K562 (cell line): ENCODE data around the gene RGMA. TPM values are rescaled to one million over a fixed set of nuclear protein-coding genes. Genes with fewer than 3 reads are reported as not detected.

ENCODE experiments used
- ATAC-seq: fragments of 200-7000 bp; cut with Tn5 transposase; 3 replicates; pipeline ENCODE4 v1.9.1; 2020; ENCODE audit warnings: moderate library complexity
- BruUV-seq: library from RNA; stranded (reverse); fragments of 400-500 nt; replicated peaks from 2 replicates; lab custom pipeline; 2021; lab: Mats Ljungman, UMichigan
- CTCF ChIA-PET: fragments of 300-600 bp; formaldehyde crosslinking; extraction: SDS; loops from one replicate; lab custom pipeline; 2021; ENCODE audit warnings: low intra/inter-chr PET ratio; lab: Yijun Ruan, JAX
- POLR2A ChIA-PET: fragments of 300-600, 350-650 bp; sonication (Branson Sonifier 250); formaldehyde crosslinking; extraction: SDS; loops from one replicate; lab custom pipeline; 2021; ENCODE audit warnings: antibody characterized with exemption, inconsistent platforms; lab: Yijun Ruan, JAX
- DNase-seq, 4 experiments: peaks; one replicate each; pipeline versions ENCODE4 v3.0.0 to v3.0.0-alpha.2; 2011 to 2018; ENCODE audit warnings: low spot score in 3 of 4, mixed read lengths in 3 of 4; ENCODE audit errors: extremely low read depth in 1 of 4
- FAIRE-seq: peaks from 2 replicates; lab custom pipeline; 2011; peaks lifted over from hg19 to GRCh38; lab: Jason Lieb, UNC
- H2AFZ ChIP-seq: 2 replicates; pipeline ENCODE4 v1.6.0; 2011; ENCODE audit warnings: low read depth, low read length, control low read depth, inconsistent platforms
- H3K27ac ChIP-seq: fragments of 200-600 bp; 3 replicates; pipeline ENCODE4 v1.8.0; 2011; ENCODE audit warnings: low read depth, mild to moderate bottlenecking, control low read depth, inconsistent platforms, low read length, moderate library complexity, mixed read lengths; ENCODE audit errors: extremely low read depth
- H3K27me3 ChIP-seq, 2 experiments: fragments of 300-600 bp in 1 of 2; 2 replicates in 1 of 2; 3 replicates in 1 of 2; pipeline versions ENCODE4 v1.6.0 to v1.8.0; 2011; ENCODE audit warnings: inconsistent platforms in 2 of 2, low read length in 2 of 2, mild to moderate bottlenecking in 1 of 2, mixed read lengths in 1 of 2, moderate library complexity in 1 of 2; ENCODE audit not compliant: control insufficient read depth in 2 of 2, insufficient read depth in 2 of 2
- H3K36me3 ChIP-seq: fragments of 300-600 bp; 3 replicates; pipeline ENCODE4 v1.8.0; 2011; ENCODE audit warnings: mild to moderate bottlenecking, low read length, inconsistent platforms; ENCODE audit not compliant: control insufficient read depth, insufficient read depth
- H3K4me1 ChIP-seq, 2 experiments: fragments of 200-600 bp in 1 of 2; replicated peaks in 1 of 2; 2 replicates in 1 of 2; 3 replicates in 1 of 2; pipeline versions ENCODE4 v1.5.1 to v1.8.0; 2011; ENCODE audit warnings: inconsistent platforms in 2 of 2, low read length in 2 of 2, mild to moderate bottlenecking in 1 of 2, mixed read lengths in 1 of 2, moderate library complexity in 1 of 2; ENCODE audit not compliant: control insufficient read depth in 2 of 2, insufficient read depth in 2 of 2
- H3K4me2 ChIP-seq: 2 replicates; pipeline ENCODE4 v1.6.1; 2011; ENCODE audit warnings: low read length, control low read depth, inconsistent platforms, mixed read lengths; ENCODE audit not compliant: insufficient read depth
- H3K4me3 ChIP-seq: fragments of 200-600 bp; sonication (generic), shearing (Covaris generic); 2 replicates; pipeline ENCODE4 v1.5.1; 2016; ENCODE audit warnings: control low read depth, inconsistent platforms
- H3K79me2 ChIP-seq: fragments of 200-600 bp; 3 replicates; pipeline ENCODE4 v1.8.0; 2011; ENCODE audit warnings: low read length, inconsistent platforms; ENCODE audit not compliant: control insufficient read depth, insufficient read depth
- H3K9ac ChIP-seq, 2 experiments: 2 replicates each; pipeline versions ENCODE4 v1.6.0 to v1.6.1; 2011; ENCODE audit warnings: low read depth in 2 of 2, low read length in 2 of 2, control low read depth in 1 of 2, inconsistent platforms in 1 of 2, mild to moderate bottlenecking in 1 of 2, mixed read lengths in 1 of 2; ENCODE audit not compliant: insufficient read depth in 1 of 2
- H3K9me1 ChIP-seq: one replicate; pipeline ENCODE4 v1.6.0; 2011; ENCODE audit warnings: inconsistent platforms, mild to moderate bottlenecking, low read length, moderate library complexity; ENCODE audit not compliant: control insufficient read depth, insufficient read depth
- H3K9me3 ChIP-seq: replicated peaks from 2 replicates; pipeline ENCODE4 v1.5.1; 2011; ENCODE audit warnings: low read depth, low read length, inconsistent platforms; ENCODE audit not compliant: control insufficient read depth, insufficient read depth
- H4K20me1 ChIP-seq: replicated peaks from 2 replicates; pipeline ENCODE4 v1.6.1; 2011; ENCODE audit warnings: low read length, inconsistent platforms, mixed read lengths; ENCODE audit not compliant: control insufficient read depth, insufficient read depth
- ETV6 ChIP-seq, 3 experiments: fragments of 150-350 bp in 1 of 3; sonication (generic) in 1 of 3; formaldehyde crosslinking in 1 of 3; IDR thresholded peaks; 2 replicates each; pipeline versions ENCODE4 v1.6.1 to v1.8.0; 2014 to 2022; ENCODE audit warnings: borderline replicate concordance in 2 of 3, low read depth in 2 of 3, antibody characterized with exemption in 1 of 3, low read length in 1 of 3, mild to moderate bottlenecking in 1 of 3, missing genetic modification reagents in 1 of 3
- GATAD2B ChIP-seq: fragments of 450-650 bp; IDR thresholded peaks from 2 replicates; pipeline ENCODE4 v1.6.1; 2017; ENCODE audit warnings: mild to moderate bottlenecking, borderline replicate concordance
- HOXB6 ChIP-seq: fragments of 250-450 bp; sonication (Bioruptor Pico); IDR thresholded peaks from 2 replicates; pipeline ENCODE4 v1.5.1; 2022; ENCODE audit warnings: mild to moderate bottlenecking, borderline replicate concordance
- NCOA2 ChIP-seq, 2 experiments: fragments of 450-650 bp; IDR thresholded peaks; 2 replicates each; pipeline ENCODE4 v1.6.1; 2018; ENCODE audit warnings: mild to moderate bottlenecking in 2 of 2, moderate library complexity in 1 of 2; ENCODE audit not compliant: partially characterized antibody in 2 of 2
- NCOA6 ChIP-seq: fragments of 450-650 bp; IDR thresholded peaks from 2 replicates; pipeline ENCODE4 v1.6.1; 2017; ENCODE audit warnings: mild to moderate bottlenecking
- RHOXF2B ChIP-seq: fragments of 250-450 bp; sonication (Bioruptor Pico); conservative IDR thresholded peaks from 2 replicates; pipeline ENCODE4 v1.5.1; 2021
- SAFB ChIP-seq: fragments of 200-400 bp; formaldehyde crosslinking; IDR thresholded peaks from 2 replicates; pipeline ENCODE4 v1.6.1; 2017; ENCODE audit warnings: low read depth, low read length, borderline replicate concordance
- TBL1XR1 ChIP-seq, 2 experiments: IDR thresholded peaks; 2 replicates each; pipeline ENCODE4 v1.6.1; 2012; ENCODE audit warnings: improper control_type of control experiment in 2 of 2, low read length in 2 of 2, mild to moderate bottlenecking in 1 of 2
- ZNF384 ChIP-seq: IDR thresholded peaks from 2 replicates; pipeline ENCODE4 v1.6.1; 2012; ENCODE audit warnings: low read depth, low read length, improper control_type of control experiment
- ZNF583 ChIP-seq: fragments of 250-450 bp; sonication (Bioruptor Pico); IDR thresholded peaks from 2 replicates; pipeline ENCODE4 v1.4.0; 2020
- WGBS: fragments of 100-300 bp; shearing (Covaris generic); methylation state at CpG from one replicate; pipeline ENCODE4 v1.1.6; 2016; ENCODE audit warnings: low coverage, mixed read lengths; ENCODE audit not compliant: insufficient coverage; ENCODE audit errors: missing lambda C conversion rate; 5-methylcytosine and 5-hydroxymethylcytosine counted together
- in situ Hi-C: fragments of 300-500 bp; cut with MboI; formaldehyde crosslinking; loops from 4 replicates; pipeline ENCODE4 v1.15.0; 2018; ENCODE audit warnings: inconsistent platforms, mixed read lengths
- intact Hi-C: fragments of 100-400 bp; cut with micrococcal nuclease; formaldehyde crosslinking; loops from 2 replicates; pipeline ENCODE4 v1.14.2; 2022
- polyA plus RNA-seq, 8 experiments: library from polyadenylated mRNA; depleted of rRNA in 4 of 8; stranded (reverse) in 5 of 8; unstranded in 3 of 8; fragments of >200 nt; fragmentation: Nextera tagmentation in 2 of 8; fragmentation: Illumina TruSeq in 1 of 8; extraction: Ambion mirVana in 2 of 8; extraction: Trizol in 1 of 8; gene quantifications; 2 replicates each; pipeline versions ENCODE4 v1.2.1 to v1.2.3, GENCODE V29; 2011 to 2014; ENCODE audit warnings: inconsistent platforms in 1 of 8, missing spikeins in 1 of 8
- total RNA-seq, 7 experiments: library from RNA; depleted of rRNA in 6 of 7; stranded (reverse); fragments of >200 nt in 6 of 7; fragmentation: Illumina TruSeq in 2 of 7; extraction: Trizol in 2 of 7; gene quantifications; 2 replicates each; pipeline versions ENCODE4 v1.2.1 to v1.2.3, GENCODE V29; 2011 to 2021; ENCODE audit warnings: low replicate concordance in 1 of 7
- TF ChIP-seq, protein P1 (sequence below): sonication (generic); formaldehyde crosslinking; IDR thresholded peaks from 2 replicates; pipeline ENCODE4 v1.9.0; 2022; ENCODE audit warnings: mild to moderate bottlenecking, missing genetic modification reagents

The RGMA gene
- total and polyA plus RNA-seq, 9 of the 15 experiments (the other 6 are each of a cell fraction or from before 2014, with no cell fraction given), result 0.03 to 0.05 (median 0.03) TPM; not detected in 6

DNA sequence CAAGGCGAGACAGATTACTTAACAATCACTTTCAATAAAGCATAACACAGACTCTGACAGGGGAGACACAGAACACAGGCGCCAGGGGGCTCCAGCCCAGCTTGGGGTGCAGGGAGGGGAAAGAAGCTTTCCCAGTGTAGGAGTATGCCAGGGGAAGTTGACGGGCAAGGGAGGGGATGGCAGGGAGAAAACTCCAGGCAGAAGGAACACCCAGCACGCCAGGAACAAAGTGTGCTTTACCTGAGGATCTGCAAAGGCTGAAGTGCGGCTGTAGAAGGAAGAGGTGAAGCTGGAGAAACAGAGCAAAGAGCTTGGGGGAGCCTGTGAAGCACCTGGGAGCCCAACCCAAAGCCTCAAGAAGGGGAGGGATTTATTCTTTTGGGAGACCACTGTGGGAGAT, 12.1 kb downstream of the RGMA start (continued):
- no peak for TF ChIP-seq TBL1XR1 (IDR thresholded peaks at IDR 0.05; ENCODE audit: low read length in 2 of 2)
- TF ChIP-seq ZNF384, result no peak
- no peak for TF ChIP-seq HOXB6 (CRISPR knock-in tag)
- TF ChIP-seq GATAD2B, result no peak
- TF ChIP-seq SAFB, result no peak
- TF ChIP-seq NCOA2 (IDR thresholded peaks at IDR 0.05; ENCODE audit: partially characterized antibody in 2 of 2), result no peak
- TF ChIP-seq NCOA6, result no peak
- TF ChIP-seq, protein P1, sequence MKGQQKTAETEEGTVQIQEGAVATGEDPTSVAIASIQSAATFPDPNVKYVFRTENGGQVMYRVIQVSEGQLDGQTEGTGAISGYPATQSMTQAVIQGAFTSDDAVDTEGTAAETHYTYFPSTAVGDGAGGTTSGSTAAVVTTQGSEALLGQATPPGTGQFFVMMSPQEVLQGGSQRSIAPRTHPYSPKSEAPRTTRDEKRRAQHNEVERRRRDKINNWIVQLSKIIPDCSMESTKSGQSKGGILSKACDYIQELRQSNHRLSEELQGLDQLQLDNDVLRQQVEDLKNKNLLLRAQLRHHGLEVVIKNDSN (CRISPR knock-in tag), result no peak
- no peak for TF ChIP-seq RHOXF2B (CRISPR knock-in tag)
- no peak for TF ChIP-seq ETV6 (IDR thresholded peaks at IDR 0.05; ENCODE audit: borderline replicate concordance in 1 of 2, low read depth in 2 of 2, low read length in 1 of 2)
- no peak for TF ChIP-seq ETV6 (CRISPR knock-in tag; IDR thresholded peaks at IDR 0.05; ENCODE audit: borderline replicate concordance)

DNA sequence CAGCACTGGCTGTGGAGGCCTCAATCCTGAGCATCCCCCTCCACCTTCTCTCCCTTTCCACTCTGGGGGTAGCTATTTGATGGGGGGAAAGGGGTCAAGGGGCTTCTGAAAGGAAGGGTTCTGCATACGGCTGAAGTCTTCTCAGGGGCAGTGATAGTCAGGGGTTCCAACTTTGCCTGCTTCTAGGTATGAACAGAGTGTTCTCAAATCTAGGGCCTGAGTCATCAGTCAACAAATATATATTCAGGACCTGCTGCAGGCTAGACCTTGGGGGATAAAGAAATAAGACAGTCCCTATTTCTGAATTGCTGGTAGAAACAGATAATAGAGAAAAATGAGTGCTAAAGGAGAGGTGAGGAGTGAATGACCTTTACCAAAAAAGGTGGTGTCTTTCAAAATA, 12.8 kb downstream of the RGMA start:
- Histone ChIP-seq H3K9me1 (no peaks in the 10 kb centered on the region), H3K27me3 (peaks cover 63 to 68% of the 10 kb centered on the region in 2 experiments), H3K27ac (no peak overlapping the region), H3K36me3 (no peaks in the 10 kb centered on the region), H3K4me2 (no peak overlapping the region), H3K9me3 (no peaks in the 10 kb centered on the region), H2AFZ (no peak overlapping the region), H3K9ac (no peak overlapping the region), H3K79me2 (no peaks in the 10 kb centered on the region), H3K4me3 (no peak overlapping the region), H4K20me1 (peaks cover 5% of the 10 kb centered on the region; the same call in 1 of the 2 replicates), H3K4me1 (peaks cover 0 to 18% of the 10 kb centered on the region in 2 experiments; a peak in 2 of 5 replicates)
- FAIRE-seq (no peak), DNase-seq (no peak), ATAC-seq (no peak)
- POLR2A ChIA-PET, result interaction anchor here (0.9 kb wide), 1 partner anchor 29 kb away, joined by 3 read pairs; no protein-coding TSS in a partner anchor
- BruUV-seq, result no TSS peak
- in situ Hi-C loops (no loop called here), intact Hi-C loops (no loop called here)
- 0% methylated on average over 1 of the region's 1 CpG for WGBS
- TF ChIP-seq ZNF583 (CRISPR knock-in tag), result no peak
- CTCF ChIA-PET, result no interaction called here
